NCI-H510A treated with DMSO at 0.1 percent for 48 hours (cell line): ENCODE results near the gene PAQR4.
A peak's percentile ranks its signal among the peaks of the same experiment; 100 is the strongest.

Experiments used
- DNase-seq: peaks from one replicate; lab custom pipeline; 2025; lab: John Stamatoyannopoulos, UW

Gene PAQR4

DNA sequence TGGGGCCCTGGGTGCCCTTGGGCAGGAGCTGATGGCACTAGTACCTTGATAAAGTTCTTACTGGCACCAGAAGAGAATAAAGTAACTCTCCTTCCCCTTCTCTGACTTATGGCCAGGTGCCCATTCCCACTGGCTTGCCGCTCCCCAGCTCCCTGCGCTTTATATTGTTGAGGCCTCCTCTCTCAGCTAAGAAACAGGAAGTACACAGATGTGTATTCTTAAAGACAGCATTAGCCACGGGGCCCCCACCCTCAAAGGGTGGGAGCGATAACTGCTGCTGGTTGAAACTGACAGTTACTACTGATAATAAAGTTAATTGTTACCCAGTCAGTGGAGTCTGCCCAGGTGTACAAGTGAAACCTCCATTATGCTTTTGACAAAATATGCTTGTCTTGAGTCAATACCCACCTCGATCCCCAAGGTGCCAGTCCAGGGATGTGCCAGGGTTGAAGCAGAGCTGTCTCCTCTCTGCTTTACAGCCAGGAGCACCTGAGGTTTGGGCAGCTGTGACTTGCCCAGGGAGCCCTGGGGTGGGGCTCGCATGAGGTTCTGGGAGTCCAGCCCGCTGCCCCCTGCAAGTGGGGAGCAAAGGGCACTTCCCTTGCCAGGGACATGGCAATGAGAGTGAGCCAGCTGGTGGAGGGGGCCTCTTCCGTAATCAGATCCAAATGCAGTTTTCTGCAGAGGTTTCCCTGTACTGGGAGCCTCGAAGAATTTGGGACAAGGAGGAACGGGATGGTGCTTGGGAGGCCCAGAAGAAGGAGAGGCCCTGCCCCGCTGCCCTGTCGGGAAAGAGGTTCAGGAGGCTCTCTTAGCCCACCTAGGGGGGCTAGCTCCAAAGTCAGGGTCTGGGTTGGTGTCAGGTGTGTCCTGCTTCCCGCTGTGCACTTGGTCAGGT, 38.2 kb downstream of the PAQR4 start:
- DNase-seq = no peak

DNA sequence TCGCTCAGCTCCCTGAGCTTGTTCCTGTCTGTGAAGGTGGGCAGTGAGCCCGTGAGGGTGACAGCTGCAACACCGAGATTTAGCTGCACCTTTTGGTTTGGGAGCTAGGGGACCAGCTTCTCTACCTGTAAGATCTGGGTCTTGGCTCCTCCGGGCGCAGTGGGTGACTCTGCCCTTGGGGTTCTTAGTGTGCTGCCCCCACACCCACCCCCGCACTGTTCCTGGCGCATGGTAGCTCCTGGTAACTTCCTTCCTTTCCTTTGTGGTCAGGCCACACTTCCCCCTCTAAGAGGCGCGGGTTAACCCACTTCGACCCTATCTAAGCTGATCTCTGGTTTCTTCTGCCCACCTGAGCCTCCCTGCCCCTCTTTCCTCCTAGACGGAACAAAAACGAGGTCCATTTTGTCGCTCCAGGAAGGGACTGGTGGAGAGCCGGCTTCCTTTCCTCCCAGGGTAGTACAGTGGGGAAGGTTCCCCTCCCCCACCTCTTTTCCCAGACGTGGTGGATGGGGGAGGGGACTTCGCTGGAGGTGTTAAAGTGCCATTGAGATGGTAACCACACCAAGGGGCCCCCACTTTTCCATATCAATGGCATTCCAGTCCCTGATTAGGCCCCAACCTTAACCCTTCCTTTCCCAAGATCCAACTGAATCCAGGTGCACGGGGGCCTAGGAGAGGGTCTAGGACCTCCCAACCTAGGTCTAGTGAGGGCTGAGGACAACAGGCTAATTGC, 39.0 kb downstream of the PAQR4 start:
- peak; percentile 7 for DNase-seq

DNA sequence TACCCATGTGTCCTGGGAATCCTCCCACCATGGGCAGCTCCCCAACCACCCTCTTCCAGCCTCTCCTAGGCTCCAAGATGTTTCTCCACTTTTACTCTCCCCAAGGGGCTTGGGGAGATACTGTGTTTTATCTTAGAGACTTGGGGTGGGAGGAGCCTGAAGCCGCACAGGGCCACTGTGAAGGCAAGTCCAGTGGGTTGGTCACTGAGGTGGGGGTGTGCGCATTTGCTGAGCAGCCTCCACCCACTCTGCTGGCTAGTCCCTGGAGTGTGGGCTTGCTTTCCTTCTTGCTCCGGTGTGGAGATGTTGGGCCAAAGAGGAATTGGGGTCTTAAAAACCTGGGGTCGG, 39.5 kb downstream of the PAQR4 start:
- DNase-seq = no peak

DNA sequence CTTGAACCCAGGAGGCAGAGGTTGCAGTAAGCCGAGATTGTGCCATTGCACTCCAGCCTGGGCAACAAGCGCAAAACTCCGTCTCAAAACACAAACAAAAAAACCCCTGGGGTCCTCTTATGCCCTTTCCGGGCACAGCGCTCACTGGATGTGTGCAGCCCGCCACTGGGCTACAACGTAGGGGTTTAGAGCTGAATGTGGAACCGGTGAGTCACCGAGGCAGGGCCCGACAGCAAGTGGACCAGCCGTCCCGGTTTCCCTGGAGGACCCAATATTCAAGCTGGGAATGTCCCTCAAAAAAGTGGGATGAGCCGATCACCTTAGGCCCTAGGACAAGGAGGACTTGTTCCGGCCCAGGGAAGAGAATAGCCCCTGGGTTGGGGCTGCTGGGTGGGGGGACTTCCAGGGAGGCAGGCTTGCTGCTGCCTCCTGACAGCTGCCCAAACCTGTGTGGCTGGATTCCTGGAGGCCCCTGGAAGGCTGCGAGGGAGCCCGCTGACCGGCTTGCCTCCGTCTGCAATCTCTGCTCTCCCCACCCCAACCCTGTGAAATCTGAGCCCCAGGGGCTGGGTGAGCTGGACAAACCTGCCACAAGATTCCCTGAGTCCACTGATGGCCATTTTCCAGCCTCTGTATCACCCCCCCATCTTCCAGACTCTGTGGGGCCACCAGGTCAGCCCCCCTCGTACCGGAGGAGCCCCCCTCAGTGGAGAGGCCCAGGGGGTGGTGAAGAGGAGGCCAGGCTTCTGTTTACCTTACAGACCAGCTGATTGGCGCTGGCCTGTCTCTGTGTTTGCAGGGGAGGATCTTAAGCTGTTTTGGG, 40.6 kb downstream of the PAQR4 start:
- peak; percentile 13 for DNase-seq

DNA sequence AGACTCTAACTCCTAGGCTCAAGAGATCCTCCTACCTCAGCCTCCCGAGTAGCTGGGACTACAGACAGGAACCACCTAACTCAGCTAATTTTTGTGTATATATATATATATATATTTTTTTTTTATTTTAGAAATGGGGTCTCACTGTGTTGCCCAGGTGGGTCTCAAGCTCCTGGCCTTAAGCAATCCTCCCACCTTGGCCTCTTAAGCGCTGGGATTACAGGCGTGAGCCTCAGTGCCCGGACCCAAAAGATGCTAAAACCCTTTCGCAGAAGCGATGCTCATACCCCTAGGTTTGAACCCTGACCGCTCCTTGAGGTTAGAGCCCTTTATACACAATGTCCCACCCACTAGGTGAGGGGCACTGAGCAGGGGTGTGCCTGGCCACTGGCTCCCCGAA, 41.4 kb downstream of the PAQR4 start:
- no peak for DNase-seq

DNA sequence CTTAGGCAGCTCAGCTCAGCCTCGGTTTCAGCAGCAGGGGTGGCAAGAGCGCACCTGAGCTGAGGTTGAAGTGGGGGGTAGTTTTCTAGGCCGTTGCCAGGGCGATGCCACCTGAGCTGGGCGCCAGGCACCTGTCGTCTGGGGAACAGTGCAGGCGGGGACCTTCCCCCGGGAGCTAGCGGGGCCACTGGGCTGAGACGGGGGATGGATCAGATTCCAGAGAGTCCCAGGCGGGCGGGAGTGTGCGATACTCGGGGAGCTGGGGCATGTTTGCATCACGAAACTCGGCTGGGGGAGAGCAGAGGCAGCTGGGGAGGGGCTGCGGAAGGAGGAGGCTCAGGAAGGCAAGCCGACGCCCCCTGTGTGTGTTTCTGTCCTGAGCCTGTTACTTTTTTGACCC, 43.1 kb downstream of the PAQR4 start:
- DNase-seq = peak; percentile 45

DNA sequence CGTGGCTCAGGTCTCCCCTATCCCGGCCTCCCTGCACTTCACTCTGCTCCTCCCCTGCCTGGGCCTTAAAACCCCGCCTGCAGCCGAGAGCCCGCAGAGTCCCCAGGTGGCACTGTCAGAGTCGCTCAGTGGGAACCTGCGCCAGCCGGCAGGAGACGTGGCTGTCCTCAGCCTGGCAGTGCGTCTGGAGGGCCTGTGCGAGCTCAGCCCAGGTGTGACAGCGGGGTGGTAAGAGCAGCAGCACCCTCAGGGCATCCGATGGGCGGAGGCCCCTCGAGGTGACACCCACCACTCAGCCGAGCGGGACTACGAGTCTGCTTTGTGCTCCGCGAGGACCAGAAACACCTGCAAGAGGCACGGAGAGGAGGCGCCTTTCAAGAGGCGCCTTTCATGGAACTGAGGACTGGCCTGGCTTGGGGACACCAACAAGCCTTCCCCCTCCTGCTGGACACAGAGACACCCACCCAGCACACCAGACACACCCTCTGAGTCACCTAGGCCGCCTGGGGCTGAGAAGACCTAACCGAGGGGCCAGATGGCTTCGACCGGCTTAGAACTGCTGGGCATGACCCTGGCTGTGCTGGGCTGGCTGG, 43.8 kb downstream of the PAQR4 start, which contains the start of gene CLDN9:
CLDN9 (plus strand) TSS at position 96 of the 593 bp plus-strand sequence; CDS start at position 536, 440 bp downstream.
- DNase-seq = peak; percentile 75

DNA sequence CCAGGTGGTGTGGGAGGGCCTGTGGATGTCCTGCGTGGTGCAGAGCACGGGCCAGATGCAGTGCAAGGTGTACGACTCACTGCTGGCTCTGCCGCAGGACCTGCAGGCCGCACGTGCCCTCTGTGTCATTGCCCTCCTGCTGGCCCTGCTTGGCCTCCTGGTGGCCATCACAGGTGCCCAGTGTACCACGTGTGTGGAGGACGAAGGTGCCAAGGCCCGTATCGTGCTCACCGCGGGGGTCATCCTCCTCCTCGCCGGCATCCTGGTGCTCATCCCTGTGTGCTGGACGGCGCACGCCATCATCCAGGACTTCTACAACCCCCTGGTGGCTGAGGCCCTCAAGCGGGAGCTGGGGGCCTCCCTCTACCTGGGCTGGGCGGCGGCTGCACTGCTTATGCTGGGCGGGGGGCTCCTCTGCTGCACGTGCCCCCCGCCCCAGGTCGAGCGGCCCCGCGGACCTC, 44.4 kb downstream of the PAQR4 start:
- DNase-seq = no peak

DNA sequence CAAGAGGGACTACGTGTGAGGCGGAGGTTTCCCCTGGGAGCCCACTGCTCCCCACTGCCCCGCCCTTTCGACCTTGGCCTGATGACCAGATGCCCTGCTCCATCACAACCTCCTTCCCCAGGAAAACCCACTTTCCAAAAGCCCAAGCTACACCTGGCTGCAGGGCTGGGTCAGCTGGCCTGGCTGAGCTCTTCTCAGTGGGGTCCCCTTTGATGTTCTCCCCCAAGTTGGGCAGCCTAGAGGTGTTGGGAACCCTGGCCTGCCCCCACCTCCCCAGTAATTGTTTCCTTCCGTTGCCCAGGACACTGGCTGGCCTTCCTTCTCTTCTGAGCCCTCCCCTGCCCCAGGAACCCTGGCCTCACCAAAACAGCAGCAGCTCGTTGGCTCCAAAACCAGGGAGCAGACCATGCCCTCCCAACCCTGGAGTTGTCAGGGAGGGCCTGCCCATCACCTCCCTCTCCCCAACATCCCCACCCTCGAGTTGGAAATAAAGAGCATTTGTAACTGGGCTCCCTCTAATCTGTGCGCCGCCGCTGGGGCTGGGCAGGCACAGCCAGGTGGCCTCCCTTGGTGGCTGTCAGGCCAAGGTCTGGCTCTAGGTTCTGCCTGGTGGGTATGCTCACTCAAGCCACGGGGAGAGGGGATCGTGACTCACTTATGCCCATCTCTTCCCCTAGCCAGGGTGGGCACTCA, 45.0 kb downstream of the PAQR4 start:
- no peak for DNase-seq

DNA sequence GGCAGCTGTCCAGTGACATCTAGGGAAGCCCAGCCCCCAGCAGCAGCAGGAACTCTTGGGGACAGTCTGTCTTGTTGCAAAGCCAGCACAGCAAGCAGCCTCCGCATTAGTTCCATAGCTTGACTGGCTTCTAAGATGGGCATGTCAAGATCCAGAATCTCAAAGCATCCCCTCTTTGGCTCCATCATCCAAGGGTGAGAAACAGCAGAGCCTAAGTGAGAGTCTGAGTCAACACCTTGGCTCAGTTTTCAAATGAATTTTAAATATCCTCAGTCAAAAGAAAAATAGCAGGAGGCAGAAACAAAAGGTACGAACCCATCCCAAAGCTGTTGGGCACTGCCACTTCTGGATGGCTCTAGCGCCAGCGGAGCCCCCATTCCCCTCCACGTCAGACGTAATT, 45.8 kb downstream of the PAQR4 start:
- no peak for DNase-seq

DNA sequence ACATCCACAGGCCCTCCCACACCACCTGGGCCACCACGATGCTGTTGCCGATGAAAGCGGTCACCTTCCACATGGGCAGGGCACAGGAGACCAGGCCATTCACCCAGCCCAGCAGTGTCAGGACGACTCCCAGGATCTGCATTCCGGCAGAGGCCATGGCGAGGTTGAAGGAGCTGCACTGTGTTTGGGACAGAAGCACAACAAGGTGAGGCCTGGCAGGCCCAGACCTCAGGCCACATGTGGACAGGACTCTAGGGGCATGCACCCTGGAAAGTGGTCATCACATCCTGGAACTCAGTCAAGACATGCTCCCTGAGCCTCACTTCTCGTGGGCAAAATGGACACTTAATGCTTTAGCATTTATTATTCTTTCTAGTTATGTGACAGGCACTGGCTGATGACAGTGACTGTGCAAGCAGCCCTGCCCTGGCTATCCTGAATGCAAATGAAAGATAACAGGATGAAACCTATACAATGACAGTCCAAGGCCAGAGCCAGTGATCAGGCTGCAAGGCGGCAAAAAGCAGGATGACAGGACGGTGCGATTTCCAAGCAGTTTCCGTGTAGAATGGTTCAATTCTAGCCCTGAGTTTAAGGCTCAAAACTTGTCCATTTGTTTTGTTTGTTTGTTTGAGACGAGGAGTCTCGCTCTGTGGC, 46.8 kb downstream of the PAQR4 start:
- no peak for DNase-seq

DNA sequence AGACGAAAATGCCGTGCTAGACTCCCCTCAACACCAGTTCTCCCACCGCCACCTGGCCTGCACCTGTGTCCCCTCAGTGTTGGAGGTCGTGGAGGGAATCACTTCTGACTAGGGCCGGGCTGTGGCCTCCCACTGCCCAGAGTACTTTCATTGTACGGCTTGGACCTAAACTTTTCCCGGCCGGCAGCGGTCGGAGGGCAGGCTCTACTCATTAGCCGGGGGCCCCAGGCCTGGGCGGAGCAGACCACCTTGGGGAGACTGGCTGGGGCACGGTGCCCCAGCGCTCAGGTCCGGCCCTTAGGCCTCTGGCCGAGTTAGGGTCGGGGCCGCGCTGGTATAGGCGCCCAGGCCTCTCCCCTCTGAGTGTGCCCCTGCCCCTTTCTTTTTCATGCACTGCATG, 48.2 kb downstream of the PAQR4 start:
- DNase-seq = no peak

DNA sequence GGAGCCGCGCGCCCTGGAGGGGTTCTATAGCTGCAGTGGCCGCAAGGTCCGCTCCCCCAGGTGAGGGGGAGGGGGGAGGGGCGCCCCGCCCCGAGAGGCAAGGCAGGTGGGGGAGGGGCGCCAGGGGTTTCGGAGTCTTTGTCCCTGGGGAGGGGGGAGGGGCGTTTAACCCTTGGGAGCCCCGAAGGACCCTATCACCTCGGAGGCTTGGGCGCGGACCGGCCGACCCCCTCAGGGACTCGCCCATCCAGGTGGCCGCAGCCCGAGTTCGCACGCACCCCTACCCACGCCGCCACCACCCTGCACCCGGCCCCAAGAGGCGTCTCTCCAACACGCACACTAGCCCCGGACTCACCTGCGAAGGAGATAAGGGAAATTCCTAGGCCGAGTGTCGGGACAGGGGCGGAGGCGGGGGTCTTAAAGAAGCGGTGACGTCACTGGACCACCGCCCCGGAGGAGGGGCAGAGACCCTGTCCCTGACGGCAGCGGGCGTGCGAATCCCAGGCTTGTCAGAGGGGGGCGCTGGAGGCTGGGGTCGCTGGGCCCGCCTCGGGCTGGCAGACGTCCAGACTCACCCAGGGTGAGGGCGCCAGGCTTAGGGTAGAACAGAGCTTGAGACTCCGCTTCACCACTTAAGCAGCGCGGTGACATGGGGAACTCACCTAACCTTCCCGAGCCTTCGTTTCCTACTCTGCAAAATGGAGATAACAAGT, 48.8 kb downstream of the PAQR4 start, which contains the start of gene CLDN6:
CLDN6 (minus strand) TSS at position 390 of the 713 bp plus-strand sequence. CDS start 2,162 bp downstream, outside the sequence.
- DNase-seq = no peak

DNA sequence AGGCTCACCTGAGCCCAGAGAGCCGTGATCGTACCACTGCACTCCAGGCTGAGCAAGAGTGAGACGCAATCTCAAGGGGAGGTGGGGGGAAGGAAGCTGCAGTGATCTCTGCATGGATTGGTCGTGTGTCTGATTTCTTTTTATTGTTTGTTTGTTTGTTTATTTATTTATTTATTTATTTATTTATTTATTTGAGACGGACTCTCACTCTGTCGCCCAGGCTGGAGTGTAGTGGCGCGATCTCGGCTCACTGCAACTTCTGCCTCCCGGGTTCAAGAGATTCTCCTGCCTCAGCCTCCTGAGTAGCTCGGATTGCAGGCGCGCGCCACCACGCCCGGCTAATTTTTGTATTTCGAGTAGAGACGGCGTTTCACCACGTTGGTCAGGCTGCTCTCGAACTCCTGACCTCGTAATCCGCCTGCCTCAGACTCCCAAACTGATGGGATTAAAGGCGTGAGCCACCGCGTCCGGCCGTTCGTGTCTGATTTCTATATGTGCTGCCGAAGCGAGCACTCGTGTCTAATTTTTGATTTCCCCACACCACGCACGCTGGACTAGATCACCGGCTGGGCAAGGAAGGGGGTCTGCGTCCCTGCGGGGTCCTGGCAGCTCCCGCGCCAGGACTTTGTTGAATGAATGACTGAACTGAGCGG, 50.6 kb downstream of the PAQR4 start:
- DNase-seq = no peak

DNA sequence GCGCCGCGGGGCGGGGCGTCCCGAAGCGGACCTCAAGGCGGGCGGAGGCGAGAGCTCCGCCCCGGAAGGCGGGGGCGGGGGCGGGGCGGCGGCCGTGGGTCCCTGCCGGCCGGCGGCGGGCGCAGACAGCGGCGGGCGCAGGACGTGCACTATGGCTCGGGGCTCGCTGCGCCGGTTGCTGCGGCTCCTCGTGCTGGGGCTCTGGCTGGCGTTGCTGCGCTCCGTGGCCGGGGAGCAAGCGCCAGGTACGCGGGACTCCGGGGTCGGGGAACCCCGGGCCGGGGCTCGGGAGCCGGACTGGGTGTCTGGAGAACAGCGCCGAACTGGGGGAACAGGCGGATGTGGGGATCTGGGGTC, 51.1 kb downstream of the PAQR4 start, which contains the start of gene TNFRSF12A:
TNFRSF12A (plus strand) TSS at position 122 of the 357 bp plus-strand sequence; CDS start at position 152, 30 bp downstream.
- DNase-seq = peak; percentile 38

DNA sequence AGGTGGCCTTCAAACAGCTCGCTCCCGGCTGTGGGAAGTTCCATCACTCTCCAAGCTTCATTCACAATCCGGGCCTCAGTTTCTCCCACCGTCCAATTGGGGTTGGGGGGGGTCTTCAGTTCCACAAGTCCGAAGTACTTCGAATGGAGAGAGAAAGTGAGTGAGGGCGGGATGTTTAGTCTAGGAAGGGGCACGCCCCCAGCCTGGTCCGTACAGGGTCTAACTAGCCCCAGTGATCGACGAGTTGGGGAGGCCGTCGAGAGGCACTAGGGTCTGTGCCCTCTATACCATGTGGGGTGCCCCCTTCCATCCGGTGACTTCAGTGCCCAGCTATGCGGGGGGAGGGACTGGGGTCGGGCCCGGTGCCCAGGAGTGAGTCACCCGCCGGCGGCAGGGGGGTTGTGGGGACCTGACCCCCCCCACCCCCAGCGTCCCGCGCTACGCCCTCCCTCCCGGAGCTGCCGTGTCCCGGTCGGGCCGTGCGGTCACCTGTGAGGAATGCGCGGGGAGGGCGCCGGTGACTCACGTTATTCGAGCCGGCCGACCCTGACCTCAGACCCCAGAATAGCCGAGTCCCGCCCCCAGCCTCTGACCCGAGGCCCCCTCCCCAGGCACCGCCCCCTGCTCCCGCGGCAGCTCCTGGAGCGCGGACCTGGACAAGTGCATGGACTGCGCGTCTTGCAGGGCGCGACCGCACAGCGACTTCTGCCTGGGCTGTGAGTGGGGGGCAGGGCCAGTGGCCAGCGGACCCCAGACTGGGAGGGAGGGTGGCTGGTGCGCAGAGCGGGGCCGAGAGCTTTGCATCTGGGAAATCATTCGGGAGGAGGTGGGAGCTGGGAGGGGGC, 51.7 kb downstream of the PAQR4 start:
- no peak for DNase-seq

DNA sequence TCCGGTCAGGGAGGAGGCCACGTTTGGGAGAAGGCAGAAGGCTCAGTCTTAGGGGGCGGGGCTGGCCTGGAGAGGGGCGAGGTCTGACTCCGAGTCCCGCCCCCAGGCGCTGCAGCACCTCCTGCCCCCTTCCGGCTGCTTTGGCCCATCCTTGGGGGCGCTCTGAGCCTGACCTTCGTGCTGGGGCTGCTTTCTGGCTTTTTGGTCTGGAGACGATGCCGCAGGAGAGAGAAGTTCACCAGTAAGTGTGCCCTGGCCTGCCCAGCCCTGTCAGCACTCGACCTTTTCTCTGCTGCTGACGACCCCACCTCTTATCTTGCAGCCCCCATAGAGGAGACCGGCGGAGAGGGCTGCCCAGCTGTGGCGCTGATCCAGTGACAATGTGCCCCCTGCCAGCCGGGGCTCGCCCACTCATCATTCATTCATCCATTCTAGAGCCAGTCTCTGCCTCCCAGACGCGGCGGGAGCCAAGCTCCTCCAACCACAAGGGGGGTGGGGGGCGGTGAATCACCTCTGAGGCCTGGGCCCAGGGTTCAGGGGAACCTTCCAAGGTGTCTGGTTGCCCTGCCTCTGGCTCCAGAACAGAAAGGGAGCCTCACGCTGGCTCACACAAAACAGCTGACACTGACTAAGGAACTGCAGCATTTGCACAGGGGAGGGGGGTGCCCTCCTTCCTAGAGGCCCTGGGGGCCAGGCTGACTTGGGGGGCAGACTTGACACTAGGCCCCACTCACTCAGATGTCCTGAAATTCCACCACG, 52.5 kb downstream of the PAQR4 start:
- peak; percentile 12 for DNase-seq
